Loucy (cell line): ENCODE data around the gene GNRH2.

Experiments used
- H2AFZ ChIP-seq: fragments of 200-600 bp; sonication (generic); 2 replicates; pipeline ENCODE4 v1.6.0; 2016; ENCODE audit warnings: antibody characterized with exemption, mild to moderate bottlenecking, low read length, moderate library complexity
- H3F3A ChIP-seq: fragments of 200-600 bp; 2 replicates; pipeline ENCODE4 v1.6.0; 2016; ENCODE audit warnings: antibody characterized with exemption, low read depth, mild to moderate bottlenecking
- H3K27me3 ChIP-seq: fragments of 200-600 bp; sonication (generic); 2 replicates; pipeline ENCODE4 v1.6.1; 2014; ENCODE audit warnings: low read length, mild to moderate bottlenecking; ENCODE audit not compliant: insufficient read depth, poor library complexity, severe bottlenecking
- H3K36me3 ChIP-seq: fragments of 200-600 bp; sonication (generic); 2 replicates; pipeline ENCODE4 v1.6.1; 2016; ENCODE audit warnings: low read length; ENCODE audit not compliant: insufficient read depth
- H3K4me1 ChIP-seq: fragments of 200-600 bp; sonication (generic); 2 replicates; pipeline ENCODE4 v1.5.1; 2014; ENCODE audit warnings: low read length, mild to moderate bottlenecking; ENCODE audit not compliant: insufficient read depth, poor library complexity, severe bottlenecking
- H3K4me2 ChIP-seq: fragments of 200-600 bp; sonication (generic); 2 replicates; pipeline ENCODE4 v1.6.0; 2014; ENCODE audit warnings: antibody characterized with exemption, low read length, low read depth, mild to moderate bottlenecking; ENCODE audit not compliant: poor library complexity, severe bottlenecking
- H3K4me3 ChIP-seq: fragments of 200-600 bp; sonication (generic); 2 replicates; pipeline ENCODE4 v1.5.1; 2014; ENCODE audit warnings: low read length, mild to moderate bottlenecking, mixed read lengths; ENCODE audit not compliant: poor library complexity, severe bottlenecking
- H3K79me2 ChIP-seq: fragments of 200-600 bp; sonication (generic); 2 replicates; pipeline ENCODE4 v1.6.1; 2014; ENCODE audit warnings: low read length; ENCODE audit not compliant: insufficient read depth
- H3K9ac ChIP-seq: fragments of 200-600 bp; sonication (generic); 2 replicates; pipeline ENCODE4 v1.6.0; 2014; ENCODE audit warnings: mild to moderate bottlenecking, low read depth, low read length, moderate library complexity; ENCODE audit not compliant: poor library complexity, severe bottlenecking
- H3K9me2 ChIP-seq: fragments of 200-600 bp; sonication (generic); replicated peaks from 2 replicates; pipeline ENCODE4 v1.6.1; 2016; ENCODE audit warnings: low read depth, low read length, mixed read lengths
- H3K9me3 ChIP-seq: fragments of 200-600 bp; sonication (generic); 2 replicates; pipeline ENCODE4 v1.6.1; 2014; ENCODE audit warnings: mild to moderate bottlenecking, antibody characterized with exemption, low read length, low read depth; ENCODE audit not compliant: insufficient read depth
- H4K20me1 ChIP-seq: fragments of 200-600 bp; sonication (generic); 2 replicates; pipeline ENCODE4 v1.6.0; 2014; ENCODE audit warnings: antibody characterized with exemption, low read length, mild to moderate bottlenecking; ENCODE audit not compliant: insufficient read depth, poor library complexity, severe bottlenecking
- CTCF ChIP-seq: fragments of 200-600 bp; sonication (generic); conservative IDR thresholded peaks from 2 replicates; pipeline ENCODE4 v1.5.1; 2014; ENCODE audit warnings: mild to moderate bottlenecking, antibody characterized with exemption, low read length
- EZH2phosphoT487 ChIP-seq: fragments of 200-600 bp; IDR thresholded peaks from 2 replicates; pipeline ENCODE4 v1.6.1; 2018; ENCODE audit warnings: antibody characterized with exemption, mild to moderate bottlenecking, moderate library complexity, borderline replicate concordance

Gene GNRH2

GRCh38 chr20:3068986-3069900, 25.8 kb downstream of the GNRH2 start:
- no peaks in the 10 kb centered on the region for H3K27me3 ChIP-seq
- TF ChIP-seq EZH2phosphoT487: no peak
- peak; percentile 74 for TF ChIP-seq CTCF
- H3K4me2 ChIP-seq: no peak overlapping the region
- H3K9ac ChIP-seq: no peak overlapping the region
- H3K9me3 ChIP-seq: no peaks in the 10 kb centered on the region
- no peak overlapping the region for H2AFZ ChIP-seq
- H3K36me3 ChIP-seq: no peaks in the 10 kb centered on the region
- H3K4me1 ChIP-seq: peaks cover 17% of the 10 kb centered on the region
- peaks cover 16% of the 10 kb centered on the region; the same call in 1 of the 2 replicates for H3K79me2 ChIP-seq
- peaks cover 8% of the 10 kb centered on the region for H4K20me1 ChIP-seq
- H3K4me3 ChIP-seq: no peak overlapping the region
- no peaks in the 10 kb centered on the region for H3K9me2 ChIP-seq
- no peaks in the 10 kb centered on the region for H3F3A ChIP-seq

- Histone ChIP-seq H3K36me3 (no peaks in the 10 kb centered on the region), H3K4me1 (peaks cover 17% of the 10 kb centered on the region), H3K9ac (peak overlapping the region; percentile 84), H4K20me1 (peaks cover 8% of the 10 kb centered on the region), H3K4me3 (peak overlapping the region; percentile 82), H3K9me2 (no peaks in the 10 kb centered on the region), H3F3A (no peaks in the 10 kb centered on the region), H3K4me2 (peak overlapping the region; percentile 89), H3K79me2 (peaks cover 16% of the 10 kb centered on the region; the same call in 1 of the 2 replicates), H2AFZ (no peak overlapping the region), H3K9me3 (no peaks in the 10 kb centered on the region), H3K27me3 (no peaks in the 10 kb centered on the region)
- TF ChIP-seq EZH2phosphoT487 (no peak), CTCF (no peak)
These were observed 27.3 kb downstream of the GNRH2 start for GRCh38 chr20:3070725-3071124.

- no peaks in the 10 kb centered on the region for H3K9me3 ChIP-seq
- H3F3A ChIP-seq: no peaks in the 10 kb centered on the region
- H3K4me2 ChIP-seq: peak overlapping the region; percentile 89
- peak overlapping the region; percentile 84 for H3K9ac ChIP-seq
- no peaks in the 10 kb centered on the region for H3K9me2 ChIP-seq
- peaks cover 16% of the 10 kb centered on the region; the same call in 1 of the 2 replicates for H3K79me2 ChIP-seq
- H3K36me3 ChIP-seq: no peaks in the 10 kb centered on the region
- H4K20me1 ChIP-seq: peaks cover 8% of the 10 kb centered on the region
- peaks cover 17% of the 10 kb centered on the region for H3K4me1 ChIP-seq
- H3K27me3 ChIP-seq: no peaks in the 10 kb centered on the region
- TF ChIP-seq CTCF: no peak
- no peak for TF ChIP-seq EZH2phosphoT487
- H2AFZ ChIP-seq: peak overlapping the region; percentile 94; the same call in 1 of the 2 replicates
- H3K4me3 ChIP-seq: peak overlapping the region; percentile 82
These were observed 27.8 kb downstream of the GNRH2 start for GRCh38 chr20:3071266-3071609.
